Smooth muscle cell (in vitro differentiated cells): ENCODE results near the gene NFASC. TPM values are rescaled to one million over a fixed set of nuclear protein-coding genes. Genes with fewer than 3 reads are reported as not detected.

Source experiments
- DNase-seq: peaks from one replicate; lab custom pipeline; 2025; ENCODE audit not compliant: unreplicated experiment; lab: John Stamatoyannopoulos, UW
- H2AFZ ChIP-seq: fragments of 200-600 bp; sonication (generic); 2 replicates; pipeline ENCODE4 v1.6.0; 2016; ENCODE audit warnings: antibody characterized with exemption, low read depth, mild to moderate bottlenecking
- H3F3A ChIP-seq: fragments of 200-600 bp; sonication (generic); 2 replicates; pipeline ENCODE4 v1.6.0; 2017; ENCODE audit warnings: antibody characterized with exemption, low read depth
- H3K27ac ChIP-seq: fragments of 200-600 bp; sonication (generic); 2 replicates; pipeline ENCODE4 v1.5.1; 2016; ENCODE audit warnings: low read depth, mild to moderate bottlenecking
- H3K27me3 ChIP-seq: fragments of 200-600 bp; sonication (generic); 2 replicates; pipeline ENCODE4 v1.6.1; 2016; ENCODE audit warnings: low read depth, mild to moderate bottlenecking
- H3K36me3 ChIP-seq: fragments of 200-600 bp; sonication (generic); 2 replicates; pipeline ENCODE4 v1.5.1; 2016; ENCODE audit warnings: low read depth
- H3K4me1 ChIP-seq: fragments of 200-600 bp; sonication (generic); 2 replicates; pipeline ENCODE4 v1.5.1; 2016; ENCODE audit warnings: low read depth
- H3K4me2 ChIP-seq: fragments of 200-600 bp; sonication (generic); 2 replicates; pipeline ENCODE4 v1.6.0; 2016; ENCODE audit warnings: mild to moderate bottlenecking
- H3K4me3 ChIP-seq: fragments of 200-600 bp; sonication (generic); 2 replicates; pipeline ENCODE4 v1.5.1; 2016; ENCODE audit warnings: mild to moderate bottlenecking
- H3K79me2 ChIP-seq: fragments of 200-600 bp; sonication (generic); 2 replicates; pipeline ENCODE4 v1.6.0; 2016; ENCODE audit warnings: low read depth, mild to moderate bottlenecking
- H3K9ac ChIP-seq: fragments of 200-600 bp; sonication (generic); 2 replicates; pipeline ENCODE4 v1.6.0; 2016; ENCODE audit warnings: low read depth
- H3K9me3 ChIP-seq: fragments of 200-600 bp; sonication (generic); replicated peaks from 2 replicates; pipeline ENCODE4 v1.5.1; 2016; ENCODE audit warnings: low read depth
- H4K20me1 ChIP-seq: fragments of 200-600 bp; sonication (generic); 2 replicates; pipeline ENCODE4 v1.6.0; 2016; ENCODE audit warnings: low read depth
- CTCF ChIP-seq: fragments of 200-600 bp; sonication (generic); IDR thresholded peaks from 2 replicates; pipeline ENCODE4 v1.5.1; 2017; ENCODE audit warnings: borderline replicate concordance, mild to moderate bottlenecking, antibody characterized with exemption; ENCODE audit not compliant: insufficient read depth, poor library complexity, severe bottlenecking
- WGBS: methylation state at CpG from one replicate; pipeline ENCODE4 v1.1.7; 2016; ENCODE audit warnings: low lambda C conversion rate; 5-methylcytosine and 5-hydroxymethylcytosine counted together
- polyA plus RNA-seq: library from polyadenylated mRNA; unstranded; fragments of >200 nt; fragmentation: Nextera tagmentation; extraction: Ambion mirVana; gene quantifications from 2 replicates; pipeline ENCODE4 v1.2.1, GENCODE V29; 2016
- total RNA-seq: library from RNA; depleted of rRNA; stranded (reverse); fragments of >200 nt; gene quantifications from 2 replicates; pipeline ENCODE4 v1.2.3, GENCODE V29; 2014

Gene NFASC
- total and polyA plus RNA-seq, 2 experiments from 2014 or later, result 0.09 to 0.63 TPM

- TF ChIP-seq CTCF, result no peak
- WGBS, result 36% methylated on average over 6 of the region's 6 CpGs
- H3K36me3 ChIP-seq, result no peaks in the 10 kb centered on the region
- no peak overlapping the region for H3K27ac ChIP-seq
- H4K20me1 ChIP-seq, result no peaks in the 10 kb centered on the region
- H3K4me1 ChIP-seq, result peaks cover 40% of the 10 kb centered on the region
- no peak overlapping the region for H3K9ac ChIP-seq
- H3F3A ChIP-seq, result no peaks in the 10 kb centered on the region
- H3K9me3 ChIP-seq, result no peaks in the 10 kb centered on the region
- peaks cover 24% of the 10 kb centered on the region for H3K27me3 ChIP-seq
- H2AFZ ChIP-seq, result no peak overlapping the region
- H3K79me2 ChIP-seq, result no peaks in the 10 kb centered on the region
- H3K4me2 ChIP-seq, result no peak overlapping the region
- no peak for DNase-seq
- no peak overlapping the region for H3K4me3 ChIP-seq
Measured at GRCh38 chr1:205026181-205026580, 155.5 kb downstream of the NFASC start.

- H3K9me3 ChIP-seq, result no peaks in the 10 kb centered on the region
- no peaks in the 10 kb centered on the region for H4K20me1 ChIP-seq
- DNase-seq, result no peak
- H3K4me1 ChIP-seq, result peaks cover 44% of the 10 kb centered on the region
- no peaks in the 10 kb centered on the region for H3K79me2 ChIP-seq
- no peaks in the 10 kb centered on the region for H3F3A ChIP-seq
- no peak overlapping the region for H3K9ac ChIP-seq
- no peak overlapping the region for H3K4me3 ChIP-seq
- H3K4me2 ChIP-seq, result no peak overlapping the region
- H3K27ac ChIP-seq, result no peak overlapping the region
- TF ChIP-seq CTCF, result no peak
- H2AFZ ChIP-seq, result no peak overlapping the region
- WGBS, result 89% methylated on average over 7 of the region's 7 CpGs
- peaks cover 36% of the 10 kb centered on the region for H3K27me3 ChIP-seq
- H3K36me3 ChIP-seq, result no peaks in the 10 kb centered on the region
Measured at GRCh38 chr1:205028390-205028789, 157.7 kb downstream of the NFASC start.

GRCh38 chr1:205028924-205029323, 158.3 kb downstream of the NFASC start:
- no peaks in the 10 kb centered on the region for H3K36me3 ChIP-seq
- no peak overlapping the region for H3K27ac ChIP-seq
- H4K20me1 ChIP-seq, result no peaks in the 10 kb centered on the region
- H3K79me2 ChIP-seq, result no peaks in the 10 kb centered on the region
- H2AFZ ChIP-seq, result no peak overlapping the region
- H3K4me3 ChIP-seq, result no peak overlapping the region
- 70% methylated on average over 4 of the region's 4 CpGs for WGBS
- H3K4me1 ChIP-seq, result peaks cover 44% of the 10 kb centered on the region
- H3K9me3 ChIP-seq, result no peaks in the 10 kb centered on the region
- no peak overlapping the region for H3K4me2 ChIP-seq
- TF ChIP-seq CTCF, result no peak
- peaks cover 36% of the 10 kb centered on the region for H3K27me3 ChIP-seq
- H3F3A ChIP-seq, result no peaks in the 10 kb centered on the region
- DNase-seq, result no peak
- no peak overlapping the region for H3K9ac ChIP-seq

- no peak for TF ChIP-seq CTCF
- Histone ChIP-seq H3K9me3 (no peaks in the 10 kb centered on the region), H3K4me1 (peaks cover 43% of the 10 kb centered on the region), H3K27ac (no peak overlapping the region), H3K79me2 (no peaks in the 10 kb centered on the region), H3K9ac (no peak overlapping the region), H2AFZ (no peak overlapping the region), H3F3A (no peaks in the 10 kb centered on the region), H3K36me3 (no peaks in the 10 kb centered on the region), H4K20me1 (no peaks in the 10 kb centered on the region), H3K4me2 (no peak overlapping the region), H3K27me3 (peaks cover 36% of the 10 kb centered on the region), H3K4me3 (no peak overlapping the region)
- 90% methylated on average over 6 of the region's 6 CpGs for WGBS
- no peak for DNase-seq
Measured at GRCh38 chr1:205030241-205030640, 159.6 kb downstream of the NFASC start.
